Stimulated activated naive CD8-positive, alpha-beta T cell treated with anti-CD3 and anti-CD28 coated beads, Interleukin-15, amount 100 ng/mL, for 72 hours (primary cell): Measurements from ENCODE around the gene APP.
A peak's percentile ranks its signal among the peaks of the same experiment; 100 is the strongest.

Experiments
- ATAC-seq: fragments of 150-1000 bp; cut with Tn5 transposase; 2 replicates; pipeline ENCODE4 v1.10.0; 2021; ENCODE audit warnings: mild to moderate bottlenecking, moderate library complexity
- DNase-seq, 2 donors: peaks; one replicate each; pipeline ENCODE4 v3.0.0; 2021 to 2022
- H3K27ac Mint-ChIP-seq, 2 donors: one replicate each; pipeline ENCODE4 v1.8.0; 2022; ENCODE audit warnings: mild to moderate bottlenecking in 2 of 2, mixed read lengths in 2 of 2, moderate library complexity in 2 of 2
- H3K27me3 Mint-ChIP-seq: one replicate; pipeline ENCODE4 v1.8.0; 2022; ENCODE audit warnings: mixed read lengths
- H3K4me1 Mint-ChIP-seq: one replicate; pipeline ENCODE4 v1.8.0; 2022; ENCODE audit warnings: mild to moderate bottlenecking, mixed read lengths
- H3K4me3 Mint-ChIP-seq, 2 donors: one replicate each; pipeline ENCODE4 v1.8.0; 2022; ENCODE audit warnings: mild to moderate bottlenecking in 2 of 2, mixed read lengths in 2 of 2, moderate library complexity in 1 of 2
- H3K9me3 Mint-ChIP-seq, 2 donors: one replicate each; pipeline ENCODE4 v1.8.0; 2022; ENCODE audit warnings: mixed read lengths in 2 of 2

The APP gene

GRCh38 chr21:25986928-25987327 lies 183.6 kb downstream of the APP start:
- ATAC-seq (no peak), DNase-seq (no peak)
- Mint-ChIP-seq H3K27me3 (no peaks in the 10 kb centered on the region), H3K4me1 (no peaks in the 10 kb centered on the region), H3K9me3 (no peaks in the 10 kb centered on the region), H3K27ac (no peak overlapping the region), H3K4me3 (no peak overlapping the region)

- DNase-seq (no peak), ATAC-seq (no peak)
- Mint-ChIP-seq H3K4me3 (no peak overlapping the region), H3K27ac (no peak overlapping the region), H3K9me3 (no peaks in the 10 kb centered on the region), H3K27me3 (no peaks in the 10 kb centered on the region), H3K4me1 (peaks cover 2% of the 10 kb centered on the region)
Observed at GRCh38 chr21:25985990-25986389, 184.6 kb downstream of the APP start.

- Mint-ChIP-seq H3K27me3 (no peaks in the 10 kb centered on the region), H3K27ac (no peak overlapping the region), H3K4me3 (no peak overlapping the region), H3K4me1 (peaks cover 8% of the 10 kb centered on the region), H3K9me3 (no peaks in the 10 kb centered on the region)
- ATAC-seq (no peak), DNase-seq (no peak)
Observed at GRCh38 chr21:25984538-25984937, 186.0 kb downstream of the APP start.

GRCh38 chr21:25983745-25984144 lies 186.8 kb downstream of the APP start:
- DNase-seq (no peak), ATAC-seq (no peak)
- Mint-ChIP-seq H3K27me3 (no peaks in the 10 kb centered on the region), H3K4me1 (peaks cover 8% of the 10 kb centered on the region), H3K4me3 (no peak overlapping the region), H3K27ac (peak overlapping the region in 1 of 2 donors; percentile 49), H3K9me3 (no peaks in the 10 kb centered on the region)

- H3K27ac Mint-ChIP-seq = peak overlapping the region; percentile 28 to 35
- ATAC-seq (peak; percentile 35), DNase-seq (peak in 1 of 2 donors; percentile 10)
- H3K9me3 Mint-ChIP-seq = no peaks in the 10 kb centered on the region
- H3K4me3 Mint-ChIP-seq = no peak overlapping the region
- H3K4me1 Mint-ChIP-seq = peaks cover 8% of the 10 kb centered on the region
- H3K27me3 Mint-ChIP-seq = no peaks in the 10 kb centered on the region
Observed at GRCh38 chr21:25980710-25981109, 189.9 kb downstream of the APP start.

GRCh38 chr21:25979845-25980616 lies 190.5 kb downstream of the APP start:
- peak overlapping the region; percentile 7 to 28 for H3K27ac Mint-ChIP-seq
- no peaks in the 10 kb centered on the region for H3K9me3 Mint-ChIP-seq
- peaks cover 8% of the 10 kb centered on the region for H3K4me1 Mint-ChIP-seq
- H3K4me3 Mint-ChIP-seq = no peak overlapping the region
- DNase-seq = no peak
- H3K27me3 Mint-ChIP-seq = no peaks in the 10 kb centered on the region
- ATAC-seq = no peak

- Mint-ChIP-seq H3K9me3 (no peaks in the 10 kb centered on the region), H3K27me3 (no peaks in the 10 kb centered on the region), H3K27ac (no peak overlapping the region), H3K4me3 (no peak overlapping the region), H3K4me1 (peaks cover 8% of the 10 kb centered on the region)
- ATAC-seq = no peak
- DNase-seq = no peak
Observed at GRCh38 chr21:25977068-25977611, 193.4 kb downstream of the APP start.

GRCh38 chr21:25974964-25975363 lies 195.6 kb downstream of the APP start:
- peaks cover 5 to 9% of the 10 kb centered on the region in 2 donors for H3K9me3 Mint-ChIP-seq
- ATAC-seq = no peak
- no peaks in the 10 kb centered on the region for H3K27me3 Mint-ChIP-seq

GRCh38 chr21:25970254-25970930 lies 200.2 kb downstream of the APP start:
- ATAC-seq = no peak

More at GRCh38 chr21:25974964-25975363, 195.6 kb downstream of the APP start:
- H3K27ac Mint-ChIP-seq = peak overlapping the region in 1 of 2 donors; percentile 85
- no peak for DNase-seq
- no peaks in the 10 kb centered on the region for H3K4me1 Mint-ChIP-seq
- no peak overlapping the region for H3K4me3 Mint-ChIP-seq

GRCh38 chr21:25967901-25968438 lies 202.6 kb downstream of the APP start:
- DNase-seq (no peak), ATAC-seq (no peak)
- peaks cover 7% of the 10 kb centered on the region for H3K4me1 Mint-ChIP-seq
- peak overlapping the region in 1 of 2 donors; percentile 54 for H3K27ac Mint-ChIP-seq
- H3K27me3 Mint-ChIP-seq = no peaks in the 10 kb centered on the region
- peaks cover 5 to 9% of the 10 kb centered on the region in 2 donors for H3K9me3 Mint-ChIP-seq
- no peak overlapping the region for H3K4me3 Mint-ChIP-seq

More at GRCh38 chr21:25970254-25970930, 200.2 kb downstream of the APP start:
- Mint-ChIP-seq H3K27me3 (no peaks in the 10 kb centered on the region), H3K4me3 (no peak overlapping the region), H3K27ac (no peak overlapping the region), H3K9me3 (peaks cover 5 to 9% of the 10 kb centered on the region in 2 donors), H3K4me1 (peaks cover 7% of the 10 kb centered on the region)
- no peak for DNase-seq

GRCh38 chr21:25967181-25967900 lies 203.2 kb downstream of the APP start:
- H3K27me3 Mint-ChIP-seq = no peaks in the 10 kb centered on the region
- peaks cover 5 to 9% of the 10 kb centered on the region in 2 donors for H3K9me3 Mint-ChIP-seq
- DNase-seq (no peak), ATAC-seq (no peak)
- H3K4me1 Mint-ChIP-seq = peaks cover 7% of the 10 kb centered on the region
- peak overlapping the region in 1 of 2 donors; percentile 54 for H3K27ac Mint-ChIP-seq
- H3K4me3 Mint-ChIP-seq = no peak overlapping the region

- Mint-ChIP-seq H3K4me1 (peaks cover 7% of the 10 kb centered on the region), H3K27ac (no peak overlapping the region), H3K9me3 (peaks cover under 1 to 2% of the 10 kb centered on the region in 2 donors), H3K4me3 (no peak overlapping the region), H3K27me3 (no peaks in the 10 kb centered on the region)
- no peak for ATAC-seq
- DNase-seq = no peak
Observed at GRCh38 chr21:25965951-25966707, 204.4 kb downstream of the APP start.

GRCh38 chr21:25964926-25965325 lies 205.6 kb downstream of the APP start:
- H3K4me1 Mint-ChIP-seq = peaks cover 7% of the 10 kb centered on the region
- no peaks in the 10 kb centered on the region for H3K27me3 Mint-ChIP-seq
- H3K4me3 Mint-ChIP-seq = no peak overlapping the region
- ATAC-seq (no peak), DNase-seq (no peak)
- peak overlapping the region in 1 of 2 donors; percentile 3 for H3K27ac Mint-ChIP-seq
- H3K9me3 Mint-ChIP-seq = no peaks in the 10 kb centered on the region

- Mint-ChIP-seq H3K27me3 (no peaks in the 10 kb centered on the region), H3K27ac (no peak overlapping the region), H3K4me1 (peaks cover 7% of the 10 kb centered on the region), H3K9me3 (no peaks in the 10 kb centered on the region), H3K4me3 (no peak overlapping the region)
- DNase-seq (no peak), ATAC-seq (no peak)
Observed at GRCh38 chr21:25964015-25964414, 206.6 kb downstream of the APP start.

- DNase-seq = no peak
- no peak for ATAC-seq
Observed at GRCh38 chr21:25963181-25963580, 207.4 kb downstream of the APP start.

More at GRCh38 chr21:25963181-25963580, 207.4 kb downstream of the APP start:
- no peak overlapping the region for H3K4me3 Mint-ChIP-seq
- H3K4me1 Mint-ChIP-seq = peaks cover 7% of the 10 kb centered on the region
- H3K27ac Mint-ChIP-seq = no peak overlapping the region
- H3K9me3 Mint-ChIP-seq = no peaks in the 10 kb centered on the region
- no peaks in the 10 kb centered on the region for H3K27me3 Mint-ChIP-seq
